BJ (cell line): ENCODE data around the gene SLC6A15. TPM values are rescaled to one million over a fixed set of nuclear protein-coding genes. Genes with fewer than 3 reads are reported as not detected.
A peak's percentile ranks its signal among the peaks of the same experiment; 100 is the strongest.

ENCODE experiments used
- CTCF ChIA-PET: fragments of 350-600 bp; formaldehyde crosslinking; extraction: SDS; loops from one replicate; lab custom pipeline; 2021; ENCODE audit warnings: antibody characterized with exemption, inconsistent platforms; lab: Yijun Ruan, JAX
- POLR2A ChIA-PET: fragments of 300-600 bp; sonication (Branson Sonifier 250); formaldehyde crosslinking; extraction: SDS; loops from one replicate; lab custom pipeline; 2021; ENCODE audit warnings: antibody characterized with exemption; lab: Charles Lee
- DNase-seq: peaks from one replicate; pipeline ENCODE4 v3.0.0-alpha.2; 2011; ENCODE audit warnings: low read depth
- H3K27me3 ChIP-seq: 2 replicates; pipeline ENCODE4 v1.6.0; 2011; ENCODE audit warnings: low read length; ENCODE audit not compliant: control insufficient read depth, insufficient read depth
- H3K36me3 ChIP-seq: 2 replicates; pipeline ENCODE4 v1.5.1; 2011; ENCODE audit warnings: low read length; ENCODE audit not compliant: control insufficient read depth, insufficient read depth
- H3K4me3 ChIP-seq: 2 replicates; pipeline ENCODE4 v1.5.1; 2011; ENCODE audit warnings: low read depth, mild to moderate bottlenecking, control low read depth, low read length
- polyA minus RNA-seq: library from RNA; depleted of rRNA, polyadenylated mRNA; stranded (reverse); fragments of >200 nt; gene quantifications from 2 replicates; pipeline ENCODE4 v1.2.3, GENCODE V29; 2011; rRNA and poly(A)+ RNA removed
- polyA plus RNA-seq: library from polyadenylated mRNA; depleted of rRNA; stranded (reverse); fragments of >200 nt; gene quantifications from 2 replicates; pipeline ENCODE4 v1.2.3, GENCODE V29; 2011; rRNA removed
- TF ChIP-seq, protein P1 (sequence below): IDR thresholded peaks from 2 replicates; pipeline ENCODE4 v1.5.1; 2011; ENCODE audit warnings: low read depth, mild to moderate bottlenecking, control low read depth, inconsistent platforms, low read length, moderate library complexity; ENCODE audit not compliant: insufficient read depth

The SLC6A15 gene
- 0.01 TPM in 1 of 2 replicates, not detected in the other for polyA plus RNA-seq
- not detected in 2 replicates for polyA minus RNA-seq

DNA sequence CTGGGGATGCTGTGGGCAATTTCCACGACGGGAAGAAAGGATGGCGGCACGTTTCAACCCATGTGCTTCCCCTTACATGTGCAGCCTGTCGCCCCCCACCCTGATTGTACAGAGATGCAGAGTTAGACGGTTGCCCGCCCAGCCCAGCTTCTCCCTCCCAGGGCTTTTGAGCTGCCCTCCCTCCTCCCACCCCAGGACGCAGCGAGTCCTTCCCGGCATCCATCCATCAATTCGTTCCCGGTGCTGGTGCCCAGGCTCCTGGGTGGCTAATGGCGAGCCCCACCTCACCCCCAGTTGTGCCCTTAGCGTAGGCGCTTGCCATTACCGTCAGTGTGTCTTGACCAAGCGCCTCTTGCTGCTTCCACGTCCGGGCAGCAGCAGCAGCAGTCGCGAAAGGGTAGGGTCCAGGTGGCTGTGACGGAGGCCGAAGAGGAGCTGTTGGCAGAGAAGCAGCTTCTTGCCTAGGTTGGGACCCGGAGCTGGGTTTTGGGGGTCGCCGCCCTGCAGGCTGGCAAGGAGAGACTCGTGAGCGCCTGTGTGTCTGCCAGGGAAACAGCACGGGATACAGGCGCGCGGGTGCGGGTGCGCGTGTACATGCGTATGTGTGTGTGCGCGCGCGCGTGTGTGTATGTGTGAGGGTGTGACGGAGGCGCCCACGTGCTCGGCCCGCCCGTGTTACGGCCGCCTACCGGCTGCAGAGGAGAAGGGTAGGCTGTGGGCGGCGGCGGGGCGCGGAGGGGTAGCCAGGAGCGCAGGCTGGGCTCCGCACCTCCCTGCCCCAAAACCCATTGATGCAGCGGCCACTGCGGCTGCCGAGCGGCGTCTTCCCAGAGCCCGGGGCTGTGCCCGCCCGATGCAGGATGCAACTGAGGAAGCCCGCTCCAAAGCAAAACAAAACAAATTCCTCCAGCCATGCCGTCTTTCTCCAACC, at the start of gene SLC6A15:
Gene SLC6A15, minus strand, starts transcription at position 602 of the 931 bp plus-strand sequence. CDS start 20,679 bp downstream, outside the sequence.
- TF ChIP-seq, protein P1, sequence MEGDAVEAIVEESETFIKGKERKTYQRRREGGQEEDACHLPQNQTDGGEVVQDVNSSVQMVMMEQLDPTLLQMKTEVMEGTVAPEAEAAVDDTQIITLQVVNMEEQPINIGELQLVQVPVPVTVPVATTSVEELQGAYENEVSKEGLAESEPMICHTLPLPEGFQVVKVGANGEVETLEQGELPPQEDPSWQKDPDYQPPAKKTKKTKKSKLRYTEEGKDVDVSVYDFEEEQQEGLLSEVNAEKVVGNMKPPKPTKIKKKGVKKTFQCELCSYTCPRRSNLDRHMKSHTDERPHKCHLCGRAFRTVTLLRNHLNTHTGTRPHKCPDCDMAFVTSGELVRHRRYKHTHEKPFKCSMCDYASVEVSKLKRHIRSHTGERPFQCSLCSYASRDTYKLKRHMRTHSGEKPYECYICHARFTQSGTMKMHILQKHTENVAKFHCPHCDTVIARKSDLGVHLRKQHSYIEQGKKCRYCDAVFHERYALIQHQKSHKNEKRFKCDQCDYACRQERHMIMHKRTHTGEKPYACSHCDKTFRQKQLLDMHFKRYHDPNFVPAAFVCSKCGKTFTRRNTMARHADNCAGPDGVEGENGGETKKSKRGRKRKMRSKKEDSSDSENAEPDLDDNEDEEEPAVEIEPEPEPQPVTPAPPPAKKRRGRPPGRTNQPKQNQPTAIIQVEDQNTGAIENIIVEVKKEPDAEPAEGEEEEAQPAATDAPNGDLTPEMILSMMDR = peak; percentile 46
- H3K27me3 ChIP-seq = peaks cover 10% of the 10 kb centered on the region
- POLR2A ChIA-PET = no interaction called here
- H3K4me3 ChIP-seq = peak within 1 kb of the TSS; percentile 42
- DNase-seq = no peak
- no peaks in the 10 kb centered on the region for H3K36me3 ChIP-seq
- CTCF ChIA-PET = interaction anchor here (1.1 to 1.6 kb wide), 2 partner anchors 11 to 117 kb away, joined by 3 read pairs; no protein-coding TSS in a partner anchor

DNA sequence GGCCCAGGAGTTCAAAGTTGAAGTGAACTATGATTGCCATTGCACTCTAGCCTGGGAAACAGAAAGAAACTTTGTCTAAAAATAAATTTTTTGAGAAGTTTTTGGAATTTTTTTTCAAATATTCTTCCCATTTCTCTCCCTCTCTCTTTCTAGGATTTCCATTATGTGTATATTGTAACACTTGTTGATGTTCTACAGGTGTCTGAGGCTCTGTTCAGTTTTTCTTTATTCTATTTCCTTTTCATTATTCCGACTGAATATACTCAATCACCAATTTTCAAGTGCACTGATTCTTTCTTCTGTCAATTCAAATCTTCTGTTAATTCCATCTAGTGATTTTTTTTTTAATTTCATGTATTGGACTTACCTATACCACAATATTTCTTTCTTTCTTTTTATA, 48.3 kb upstream of the SLC6A15 start:
- H3K4me3 ChIP-seq = no peak overlapping the region
- H3K36me3 ChIP-seq = no peaks in the 10 kb centered on the region
- no peaks in the 10 kb centered on the region for H3K27me3 ChIP-seq
- ChIA-PET POLR2A (no interaction called here), CTCF (no interaction called here)
- DNase-seq = no peak
- TF ChIP-seq, protein P1 = no peak

DNA sequence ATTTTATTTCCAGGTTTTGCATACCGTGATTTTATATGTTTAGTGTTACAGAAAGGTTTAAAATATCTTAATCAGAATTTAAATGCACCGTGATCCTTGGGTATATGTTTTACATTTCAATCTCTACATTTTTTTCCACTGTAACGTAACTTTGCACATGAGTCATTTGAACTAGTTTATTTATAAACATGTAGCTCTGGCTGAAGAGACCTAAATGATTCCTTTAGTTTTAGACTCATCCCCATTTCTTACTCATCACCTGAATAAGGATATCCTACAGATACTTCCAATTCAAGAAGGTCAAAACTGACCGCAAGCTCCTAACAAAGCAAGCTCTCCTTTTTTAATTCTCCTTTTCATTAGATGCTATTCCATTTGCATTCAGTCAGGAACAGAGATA, 42.7 kb upstream of the SLC6A15 start:
- ChIA-PET POLR2A (no interaction called here), CTCF (interaction anchor here (1.0 kb wide), 1 partner anchor 42 kb away, joined by 3 read pairs; no protein-coding TSS in a partner anchor)
- Histone ChIP-seq H3K27me3 (no peaks in the 10 kb centered on the region), H3K36me3 (no peaks in the 10 kb centered on the region), H3K4me3 (no peak overlapping the region)
- TF ChIP-seq, protein P1 = no peak
- DNase-seq = no peak

DNA sequence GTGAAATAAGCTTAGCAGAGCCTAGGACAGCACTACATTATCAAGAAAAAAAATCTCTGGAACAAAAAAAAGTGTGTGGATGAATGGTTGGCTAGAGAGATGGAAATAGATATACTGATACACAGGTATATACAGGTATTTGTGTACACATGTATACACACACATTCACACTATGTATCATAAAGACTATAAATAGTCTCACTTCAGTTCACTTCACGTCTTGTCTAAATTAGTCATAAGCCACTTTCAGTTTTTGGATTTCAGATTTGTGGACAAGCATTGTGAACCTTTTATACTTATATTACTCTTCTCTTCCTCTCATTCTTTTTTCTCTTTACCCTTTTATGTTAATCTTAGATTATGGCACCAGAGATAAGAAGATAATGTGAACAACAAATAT, 41.8 kb upstream of the SLC6A15 start:
- POLR2A ChIA-PET = no interaction called here
- no peaks in the 10 kb centered on the region for H3K36me3 ChIP-seq
- CTCF ChIA-PET = no interaction called here
- no peaks in the 10 kb centered on the region for H3K27me3 ChIP-seq
- TF ChIP-seq, protein P1 = no peak
- no peak overlapping the region for H3K4me3 ChIP-seq
- DNase-seq = no peak

DNA sequence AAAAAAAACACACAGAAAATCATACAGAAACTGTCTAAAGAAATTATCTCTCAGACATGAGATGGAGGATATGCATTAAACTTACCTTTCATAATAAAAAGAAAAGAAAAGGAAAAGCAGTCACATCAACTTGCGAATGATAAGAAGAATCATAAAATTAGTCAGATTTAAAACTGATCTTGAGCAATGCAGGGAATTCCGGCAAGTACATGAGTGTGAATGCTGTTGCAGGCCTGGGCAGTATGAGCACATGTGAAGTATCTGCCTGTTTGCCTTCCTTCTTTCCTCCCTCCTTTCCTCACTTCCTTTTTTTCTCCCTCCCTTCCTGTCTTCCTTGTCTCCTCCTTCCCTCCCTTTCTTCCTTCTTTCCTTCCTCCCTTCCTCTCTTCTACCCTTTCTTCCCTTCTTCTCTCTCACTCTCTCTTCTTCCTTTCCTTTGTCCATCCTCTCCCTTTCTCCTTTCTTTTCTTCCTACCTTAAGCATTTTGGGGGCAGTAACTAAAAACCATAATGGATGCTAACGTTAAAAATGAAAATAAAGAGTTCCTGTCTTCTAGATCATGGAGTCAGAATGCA, 38.5 kb upstream of the SLC6A15 start:
- ChIA-PET CTCF (no interaction called here), POLR2A (no interaction called here)
- DNase-seq = no peak
- no peak overlapping the region for H3K4me3 ChIP-seq
- TF ChIP-seq, protein P1 = no peak
- H3K36me3 ChIP-seq = no peaks in the 10 kb centered on the region
- no peaks in the 10 kb centered on the region for H3K27me3 ChIP-seq
